Measurements from ENCODE around the gene BABAM2. TPM values are rescaled to one million over a fixed set of nuclear protein-coding genes. Genes with fewer than 3 reads are reported as not detected.

Gene BABAM2
- total RNA-seq, 1 experiment from 2014 or later = 46.1 TPM

GRCh38 chr2:27988718-27989117, 98.2 kb downstream of the BABAM2 start:
- H3K4me3 ChIP-seq = no peak overlapping the region
- H3K36me3 ChIP-seq (ENCODE audit: low read depth) = 0 out of 2 replicates have a peak, but pooled peaks cover 20% of the 10 kb centered on the region
- H4K20me1 ChIP-seq (ENCODE audit: insufficient read depth) = no peaks in the 10 kb centered on the region
- CTCF ChIA-PET = interaction anchor here (0.7 kb wide), 1 partner anchor 253 kb away, joined by 5 read pairs; no protein-coding TSS in a partner anchor
- POLR2A ChIA-PET (ENCODE audit: unreplicated experiment) = interaction anchor here (1.1 kb wide), 1 partner anchor 11 kb away, joined by 5 read pairs; no protein-coding TSS in a partner anchor
- no peak overlapping the region for H2AFZ ChIP-seq
- peaks cover 21% of the 10 kb centered on the region for H3F3A ChIP-seq (ENCODE audit: insufficient read depth, low read depth)
- no peaks in the 10 kb centered on the region for H3K9me2 ChIP-seq (ENCODE audit: insufficient read depth)
- H3K27ac ChIP-seq = no peak overlapping the region
- no peak for DNase-seq
- TF ChIP-seq CTCF (conservative IDR thresholded peaks at IDR 0.05) (no peak), EZH2 (IDR thresholded peaks at IDR 0.05; ENCODE audit: low read depth) (no peak)
- TSS peak; percentile 87 for BruUV-seq (replicated peaks)
- H3K79me2 ChIP-seq (ENCODE audit: low read depth) = peaks cover 14% of the 10 kb centered on the region
- H3K4me2 ChIP-seq = no peak overlapping the region
- H3K9me3 ChIP-seq (ENCODE audit: insufficient read depth, low read depth) = peaks cover 6% of the 10 kb centered on the region; the same call in 1 of the 2 replicates
- intact Hi-C loops (cut with micrococcal nuclease; ENCODE audit: unreplicated experiment) = no loop called here
- peaks cover 19% of the 10 kb centered on the region for H3K4me1 ChIP-seq (replicated peaks; ENCODE audit: insufficient read depth)
- H3K27me3 ChIP-seq (ENCODE audit: insufficient read depth, low read depth) = no peaks in the 10 kb centered on the region

GRCh38 chr2:27989149-27989548, 98.6 kb downstream of the BABAM2 start:
- no peak overlapping the region for H2AFZ ChIP-seq
- H3K9me3 ChIP-seq (ENCODE audit: insufficient read depth, low read depth) = peaks cover 6% of the 10 kb centered on the region; the same call in 1 of the 2 replicates
- 0 out of 2 replicates have a peak, but pooled peaks cover 20% of the 10 kb centered on the region for H3K36me3 ChIP-seq (ENCODE audit: low read depth)
- ChIA-PET POLR2A (ENCODE audit: unreplicated experiment) (interaction anchor here (0.6 to 1.1 kb wide), 2 partner anchors 11 to 190 kb away, joined by 3 to 5 read pairs; no protein-coding TSS in a partner anchor), CTCF (interaction anchor here (0.7 kb wide), 1 partner anchor 252 kb away, joined by 5 read pairs; no protein-coding TSS in a partner anchor)
- no peak overlapping the region for H3K4me3 ChIP-seq
- H3K27ac ChIP-seq = no peak overlapping the region
- H3K4me1 ChIP-seq (replicated peaks; ENCODE audit: insufficient read depth) = peaks cover 24% of the 10 kb centered on the region
- intact Hi-C loops (cut with micrococcal nuclease; ENCODE audit: unreplicated experiment) = no loop called here
- peaks cover 25% of the 10 kb centered on the region for H3F3A ChIP-seq (ENCODE audit: insufficient read depth, low read depth)
- H3K9me2 ChIP-seq (ENCODE audit: insufficient read depth) = no peaks in the 10 kb centered on the region
- H4K20me1 ChIP-seq (ENCODE audit: insufficient read depth) = no peaks in the 10 kb centered on the region
- H3K27me3 ChIP-seq (ENCODE audit: insufficient read depth, low read depth) = no peaks in the 10 kb centered on the region
- peaks cover 10% of the 10 kb centered on the region for H3K79me2 ChIP-seq (ENCODE audit: low read depth)
- H3K4me2 ChIP-seq = no peak overlapping the region
- TF ChIP-seq EZH2 (IDR thresholded peaks at IDR 0.05; ENCODE audit: low read depth) (no peak), CTCF (conservative IDR thresholded peaks at IDR 0.05) (no peak)
- peak in 1 of 2 experiments; percentile 16 for DNase-seq
- BruUV-seq (replicated peaks) = no TSS peak

GRCh38 chr2:27990030-27990590, 99.6 kb downstream of the BABAM2 start:
- no peak overlapping the region for H2AFZ ChIP-seq
- peaks cover 33% of the 10 kb centered on the region for H3K4me1 ChIP-seq (replicated peaks; ENCODE audit: insufficient read depth)
- H4K20me1 ChIP-seq (ENCODE audit: insufficient read depth) = no peaks in the 10 kb centered on the region
- H3K9me2 ChIP-seq (ENCODE audit: insufficient read depth) = no peaks in the 10 kb centered on the region
- no peak overlapping the region for H3K4me3 ChIP-seq
- TSS peak; percentile 72 for BruUV-seq (replicated peaks)
- H3K9me3 ChIP-seq (ENCODE audit: insufficient read depth, low read depth) = peaks cover 6% of the 10 kb centered on the region; the same call in 1 of the 2 replicates
- H3K27ac ChIP-seq = no peak overlapping the region
- DNase-seq = no peak
- H3K27me3 ChIP-seq (ENCODE audit: insufficient read depth, low read depth) = no peaks in the 10 kb centered on the region
- POLR2A ChIA-PET (ENCODE audit: unreplicated experiment) = no interaction called here
- 0 out of 2 replicates have a peak, but pooled peaks cover 20% of the 10 kb centered on the region for H3K36me3 ChIP-seq (ENCODE audit: low read depth)
- TF ChIP-seq CTCF (conservative IDR thresholded peaks at IDR 0.05) (no peak), EZH2 (IDR thresholded peaks at IDR 0.05; ENCODE audit: low read depth) (no peak)
- H3K4me2 ChIP-seq = no peak overlapping the region
- peaks cover 10% of the 10 kb centered on the region for H3K79me2 ChIP-seq (ENCODE audit: low read depth)
- intact Hi-C loops (cut with micrococcal nuclease; ENCODE audit: unreplicated experiment) = loop anchor here (10.0 kb wide), 1 partner anchor 285 kb away; no protein-coding TSS in a partner anchor
- H3F3A ChIP-seq (ENCODE audit: insufficient read depth, low read depth) = peaks cover 35% of the 10 kb centered on the region
- CTCF ChIA-PET = interaction anchor here (0.6 kb wide), 1 partner anchor 14 kb away, joined by 3 read pairs; no protein-coding TSS in a partner anchor
